Keratinocyte (primary cell): ENCODE results near the gene ADGRF3.

Experiments
- EZH2 ChIP-seq: IDR thresholded peaks from one replicate; pipeline ENCODE4 v1.6.1; 2012; ENCODE audit warnings: inconsistent platforms, mild to moderate bottlenecking, low read length, moderate library complexity
- TF ChIP-seq, protein P1 (sequence below), 3 experiments: IDR thresholded peaks in 1 of 3; conservative IDR thresholded peaks in 1 of 3; optimal IDR thresholded peaks in 1 of 3; 2 replicates in 2 of 3; 3 replicates in 1 of 3; pipeline versions ENCODE3 to v1.5.1; 2011; ENCODE audit warnings: low read length in 3 of 3, mild to moderate bottlenecking in 3 of 3, moderate library complexity in 2 of 3, control low read depth in 1 of 3, inconsistent platforms in 1 of 3; ENCODE audit not compliant: insufficient read depth in 2 of 3; ENCODE audit errors: extremely low read depth in 1 of 3

DNA sequence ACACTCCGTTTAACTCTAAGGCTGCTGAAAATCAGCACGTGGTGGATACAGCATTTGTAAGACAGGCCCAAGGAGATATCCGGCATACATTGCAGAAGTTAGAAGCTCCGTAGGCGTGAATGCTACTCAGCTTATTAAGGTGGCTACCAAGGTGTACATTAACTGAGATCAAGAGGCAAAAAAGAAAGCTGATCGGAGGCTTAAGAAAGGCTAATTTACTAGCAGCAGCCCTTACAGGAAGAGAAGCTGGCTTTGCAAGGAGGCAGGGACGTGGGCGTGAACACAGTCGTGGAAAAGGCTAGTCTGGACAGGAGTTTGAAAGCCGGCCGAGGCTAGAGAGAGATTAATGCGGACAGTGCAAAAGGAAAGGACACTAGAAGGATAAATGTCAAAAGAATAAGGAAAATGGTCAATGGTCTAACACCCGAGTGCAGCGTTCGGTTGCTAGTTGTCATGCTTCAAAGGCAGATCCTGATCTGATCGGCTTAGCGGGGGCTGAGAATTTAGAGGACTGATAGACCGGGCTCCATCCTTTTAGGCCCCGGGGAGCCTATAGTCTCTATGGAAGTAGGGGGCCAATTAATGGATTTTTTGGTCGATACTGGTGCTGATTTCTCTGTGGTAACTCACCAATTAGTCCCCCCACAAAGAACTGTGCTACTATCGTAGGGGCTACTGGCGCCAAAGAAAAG, 46.2 kb downstream of the ADGRF3 start:
- TF ChIP-seq, protein P1, sequence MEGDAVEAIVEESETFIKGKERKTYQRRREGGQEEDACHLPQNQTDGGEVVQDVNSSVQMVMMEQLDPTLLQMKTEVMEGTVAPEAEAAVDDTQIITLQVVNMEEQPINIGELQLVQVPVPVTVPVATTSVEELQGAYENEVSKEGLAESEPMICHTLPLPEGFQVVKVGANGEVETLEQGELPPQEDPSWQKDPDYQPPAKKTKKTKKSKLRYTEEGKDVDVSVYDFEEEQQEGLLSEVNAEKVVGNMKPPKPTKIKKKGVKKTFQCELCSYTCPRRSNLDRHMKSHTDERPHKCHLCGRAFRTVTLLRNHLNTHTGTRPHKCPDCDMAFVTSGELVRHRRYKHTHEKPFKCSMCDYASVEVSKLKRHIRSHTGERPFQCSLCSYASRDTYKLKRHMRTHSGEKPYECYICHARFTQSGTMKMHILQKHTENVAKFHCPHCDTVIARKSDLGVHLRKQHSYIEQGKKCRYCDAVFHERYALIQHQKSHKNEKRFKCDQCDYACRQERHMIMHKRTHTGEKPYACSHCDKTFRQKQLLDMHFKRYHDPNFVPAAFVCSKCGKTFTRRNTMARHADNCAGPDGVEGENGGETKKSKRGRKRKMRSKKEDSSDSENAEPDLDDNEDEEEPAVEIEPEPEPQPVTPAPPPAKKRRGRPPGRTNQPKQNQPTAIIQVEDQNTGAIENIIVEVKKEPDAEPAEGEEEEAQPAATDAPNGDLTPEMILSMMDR (optimal IDR thresholded peaks at IDR 0.05 in 1 of 3, IDR thresholded peaks at IDR 0.05 in 1 of 3, conservative IDR thresholded peaks at IDR 0.05 in 1 of 3; ENCODE audit: extremely low read depth in 1 of 3, insufficient read depth in 2 of 3, low read length in 3 of 3), result no peak
- no peak for TF ChIP-seq EZH2
